SK-N-SH (cell line): ENCODE measurements around the gene THADA. TPM values are rescaled to one million over a fixed set of nuclear protein-coding genes. Genes with fewer than 3 reads are reported as not detected.

Source experiments
- CTCF ChIA-PET: fragments of 300-600, 350-600 bp; formaldehyde crosslinking; extraction: SDS; loops from one replicate; lab custom pipeline; 2021; lab: Yijun Ruan, JAX
- POLR2A ChIA-PET: fragments of 350-600 bp; sonication (Branson Sonifier 250); formaldehyde crosslinking; extraction: SDS; loops from one replicate; lab custom pipeline; 2020; ENCODE audit warnings: antibody characterized with exemption, inconsistent platforms; lab: Yijun Ruan, JAX
- DNase-seq: peaks from one replicate; pipeline ENCODE4 v3.0.0; 2012
- H2AFZ ChIP-seq: fragments of 200-600 bp; sonication (generic); 2 replicates; pipeline ENCODE4 v1.8.1; 2016; ENCODE audit warnings: antibody characterized with exemption, mild to moderate bottlenecking, low read depth
- H3F3A ChIP-seq: fragments of 200-600 bp; sonication (generic); replicated peaks from 2 replicates; pipeline ENCODE3; 2016; ENCODE audit warnings: antibody characterized with exemption, mild to moderate bottlenecking; ENCODE audit not compliant: insufficient read depth
- H3K27ac ChIP-seq, 2 experiments: fragments of 200-500 bp in 1 of 2; fragments of 200-600 bp in 1 of 2; sonication (Bioruptor generic) in 1 of 2; sonication (generic), shearing (Covaris generic) in 1 of 2; 2 replicates each; pipeline versions ENCODE4 v1.5.1 to v1.6.1; 2014 to 2016; ENCODE audit warnings: low read depth in 2 of 2, inconsistent platforms in 1 of 2, low read length in 1 of 2, mild to moderate bottlenecking in 1 of 2, mixed read lengths in 1 of 2
- H3K27me3 ChIP-seq: fragments of 200-600 bp; sonication (generic), shearing (Covaris generic); 2 replicates; pipeline ENCODE4 v1.6.1; 2016; ENCODE audit warnings: mixed run types; ENCODE audit not compliant: insufficient read depth
- H3K36me3 ChIP-seq, 2 experiments: fragments of 200-500 bp in 1 of 2; fragments of 200-600 bp in 1 of 2; sonication (Bioruptor generic) in 1 of 2; sonication (generic) in 1 of 2; replicated peaks in 1 of 2; 2 replicates each; pipeline versions ENCODE3 to v1.5.1; 2014 to 2016; ENCODE audit warnings: low read length in 1 of 2, mild to moderate bottlenecking in 1 of 2; ENCODE audit not compliant: insufficient read depth in 2 of 2, control insufficient read depth in 1 of 2
- H3K4me1 ChIP-seq, 2 experiments: fragments of 200-500 bp in 1 of 2; fragments of 200-600 bp in 1 of 2; sonication (Bioruptor generic) in 1 of 2; sonication (generic), shearing (Covaris generic) in 1 of 2; 2 replicates each; pipeline versions ENCODE4 v1.5.1 to v1.6.1; 2014 to 2016; ENCODE audit warnings: low read depth in 1 of 2, low read length in 1 of 2, mixed run types in 1 of 2; ENCODE audit not compliant: insufficient read depth in 2 of 2, control insufficient read depth in 1 of 2
- H3K4me2 ChIP-seq: fragments of 200-600 bp; sonication (generic), shearing (Covaris generic); 2 replicates; pipeline ENCODE4 v1.6.1; 2017; ENCODE audit warnings: mixed run types
- H3K4me3 ChIP-seq, 2 experiments: fragments of 200-500 bp in 1 of 2; fragments of 200-600 bp in 1 of 2; sonication (Bioruptor generic) in 1 of 2; sonication (generic), shearing (Covaris generic) in 1 of 2; 2 replicates each; pipeline versions ENCODE4 v1.5.1 to v1.8.1; 2014 to 2016; ENCODE audit warnings: low read depth in 2 of 2, inconsistent platforms in 1 of 2, low read length in 1 of 2, mild to moderate bottlenecking in 1 of 2, mixed read lengths in 1 of 2, moderate library complexity in 1 of 2
- H3K79me2 ChIP-seq: fragments of 200-600 bp; sonication (generic); 2 replicates; pipeline ENCODE4 v1.8.1; 2017; ENCODE audit warnings: mild to moderate bottlenecking; ENCODE audit not compliant: insufficient read depth
- H3K9ac ChIP-seq: fragments of 200-600 bp; sonication (generic); 2 replicates; pipeline ENCODE4 v1.6.1; 2017; ENCODE audit warnings: mixed run types
- H3K9me2 ChIP-seq: fragments of 200-600 bp; sonication (generic); 2 replicates; pipeline ENCODE4 v1.6.1; 2017; ENCODE audit warnings: mixed run types
- H3K9me3 ChIP-seq: fragments of 200-600 bp; sonication (generic); 2 replicates; pipeline ENCODE4 v1.6.1; 2017; ENCODE audit warnings: mixed run types, mild to moderate bottlenecking, moderate library complexity
- H4K20me1 ChIP-seq: fragments of 200-600 bp; sonication (generic); 2 replicates; pipeline ENCODE4 v1.6.1; 2017; ENCODE audit warnings: mild to moderate bottlenecking, mixed run types; ENCODE audit not compliant: insufficient read depth
- CHD2 ChIP-seq: fragments of 150-350 bp; IDR thresholded peaks from 2 replicates; pipeline ENCODE4 v1.6.1; 2018; ENCODE audit warnings: low read length; ENCODE audit not compliant: partially characterized antibody
- ELF1 ChIP-seq: IDR thresholded peaks from 2 replicates; pipeline ENCODE4 v1.4.0; 2012
- EP300 ChIP-seq, 2 experiments: IDR thresholded peaks; 2 replicates each; pipeline versions ENCODE4 v1.4.0 to v1.6.1; 2012; ENCODE audit warnings: borderline replicate concordance in 1 of 2, low read depth in 1 of 2, low read length in 1 of 2
- EZH2phosphoT487 ChIP-seq: fragments of 200-600 bp; sonication (generic); IDR thresholded peaks from 2 replicates; pipeline ENCODE4 v1.6.1; 2017; ENCODE audit warnings: low read depth, mixed run types, mild to moderate bottlenecking, antibody characterized with exemption, moderate library complexity, borderline replicate concordance
- FOXM1 ChIP-seq: IDR thresholded peaks from 2 replicates; pipeline ENCODE4 v1.4.0; 2012; ENCODE audit warnings: low read depth, mild to moderate bottlenecking
- GATA2 ChIP-seq: sonication (generic); formaldehyde crosslinking; IDR thresholded peaks from 2 replicates; pipeline ENCODE4 v1.5.0; 2020; ENCODE audit warnings: mild to moderate bottlenecking, missing genetic modification reagents
- JUND ChIP-seq: IDR thresholded peaks from 2 replicates; pipeline ENCODE4 v1.4.0; 2012
- MEF2A ChIP-seq: IDR thresholded peaks from 2 replicates; pipeline ENCODE4 v1.4.0; 2012; ENCODE audit warnings: low read depth, borderline replicate concordance
- MXI1 ChIP-seq: IDR thresholded peaks from 2 replicates; pipeline ENCODE4 v1.6.1; 2012; ENCODE audit warnings: mild to moderate bottlenecking, low read depth, low read length, improper control_type of control experiment
- NFIC ChIP-seq: IDR thresholded peaks from 2 replicates; pipeline ENCODE4 v1.4.0; 2012; ENCODE audit warnings: borderline replicate concordance
- POLR2AphosphoS5 ChIP-seq: IDR thresholded peaks from 2 replicates; pipeline ENCODE4 v1.6.1; 2012; ENCODE audit warnings: low read depth, low read length
- RAD21 ChIP-seq: IDR thresholded peaks from 2 replicates; pipeline ENCODE4 v1.6.1; 2012; ENCODE audit warnings: mild to moderate bottlenecking, low read length
- SIN3A ChIP-seq: IDR thresholded peaks from 2 replicates; pipeline ENCODE4 v1.6.1; 2012; ENCODE audit warnings: low read depth, mild to moderate bottlenecking, low read length, moderate library complexity, borderline replicate concordance
- TAF1 ChIP-seq: IDR thresholded peaks from 2 replicates; pipeline ENCODE4 v1.6.1; 2012; ENCODE audit warnings: low read depth, mild to moderate bottlenecking, low read length, moderate library complexity, borderline replicate concordance
- TCF12 ChIP-seq: IDR thresholded peaks from 2 replicates; pipeline ENCODE4 v1.4.0; 2012
- TEAD4 ChIP-seq: IDR thresholded peaks from 2 replicates; pipeline ENCODE4 v1.4.0; 2012; ENCODE audit warnings: mild to moderate bottlenecking, borderline replicate concordance; ENCODE audit not compliant: insufficient read depth
- YY1 ChIP-seq: IDR thresholded peaks from 2 replicates; pipeline ENCODE4 v1.4.0; 2012; ENCODE audit warnings: low read depth, mild to moderate bottlenecking
- WGBS: methylation state at CpG from one replicate; pipeline ENCODE4 v1.1.6; 2017; ENCODE audit warnings: low lambda C conversion rate; 5-methylcytosine and 5-hydroxymethylcytosine counted together
- polyA plus RNA-seq, 3 experiments: library from polyadenylated mRNA; depleted of rRNA; stranded (reverse); fragments of >200 nt; gene quantifications; 2 replicates each; pipeline ENCODE4 v1.2.3, GENCODE V29; 2012
- TF ChIP-seq, protein P1 (sequence below): IDR thresholded peaks from 2 replicates; pipeline ENCODE4 v1.4.0; 2012; ENCODE audit warnings: low read depth, borderline replicate concordance
- TF ChIP-seq, protein P2 (sequence below): fragments of 150-350 bp; IDR thresholded peaks from 2 replicates; pipeline ENCODE4 v1.6.1; 2017; ENCODE audit warnings: antibody characterized with exemption, low read length, low read depth, borderline replicate concordance
- TF ChIP-seq, protein P3 (sequence below): IDR thresholded peaks from 2 replicates; pipeline ENCODE4 v1.4.0; 2012; ENCODE audit warnings: low read depth, borderline replicate concordance
- TF ChIP-seq, protein P4 (sequence below): fragments of 200-600 bp; sonication (generic); IDR thresholded peaks from 2 replicates; pipeline ENCODE4 v1.6.1; 2017; ENCODE audit warnings: antibody characterized with exemption, mild to moderate bottlenecking, moderate library complexity

THADA gene
- polyA plus RNA-seq, 1 of the 3 experiments (the other 2 are of a cell fraction) = 25.6 TPM

DNA sequence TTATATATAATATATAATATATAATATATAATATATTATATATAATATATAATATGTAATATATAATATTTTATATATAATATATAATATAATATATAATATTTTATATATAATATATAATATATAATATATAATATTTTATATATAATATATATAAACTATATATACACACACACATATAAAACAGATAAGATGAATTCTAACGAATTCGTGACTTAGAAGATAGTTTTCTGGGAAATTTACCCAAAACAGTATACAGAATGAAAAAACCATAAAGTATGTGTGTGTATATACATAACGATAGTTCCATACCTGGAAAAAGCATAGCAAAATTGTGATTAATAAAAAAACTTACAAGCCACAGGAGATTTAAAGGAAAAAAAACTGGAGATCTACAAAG is 80.6 kb downstream of the THADA start (continued):
- TF ChIP-seq, protein P1, sequence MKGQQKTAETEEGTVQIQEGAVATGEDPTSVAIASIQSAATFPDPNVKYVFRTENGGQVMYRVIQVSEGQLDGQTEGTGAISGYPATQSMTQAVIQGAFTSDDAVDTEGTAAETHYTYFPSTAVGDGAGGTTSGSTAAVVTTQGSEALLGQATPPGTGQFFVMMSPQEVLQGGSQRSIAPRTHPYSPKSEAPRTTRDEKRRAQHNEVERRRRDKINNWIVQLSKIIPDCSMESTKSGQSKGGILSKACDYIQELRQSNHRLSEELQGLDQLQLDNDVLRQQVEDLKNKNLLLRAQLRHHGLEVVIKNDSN = no peak
- TF ChIP-seq POLR2AphosphoS5 = no peak
- no peak for TF ChIP-seq TCF12
- no peak for TF ChIP-seq JUND

DNA sequence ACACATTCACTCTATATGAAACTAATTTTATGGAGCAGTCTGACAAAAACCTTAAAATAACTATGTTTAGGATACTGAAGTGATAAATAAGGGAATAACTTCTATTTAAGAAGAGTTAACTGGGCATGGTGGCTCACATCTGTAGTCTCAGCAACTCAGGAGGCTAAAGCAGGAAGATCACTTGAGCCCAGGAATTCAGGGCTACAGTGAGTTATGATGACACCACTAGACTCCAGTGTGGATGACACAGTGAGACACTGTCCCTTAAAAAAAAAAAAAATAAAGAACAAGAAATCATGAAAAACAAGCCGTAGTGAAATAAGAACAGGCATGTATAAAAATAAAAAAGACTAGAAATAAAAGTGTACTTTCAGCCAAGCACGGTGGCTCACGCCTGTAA is 82.0 kb downstream of the THADA start:
- Histone ChIP-seq H4K20me1 (no peaks in the 10 kb centered on the region), H3K4me2 (no peak overlapping the region), H3K27me3 (no peaks in the 10 kb centered on the region), H3K9ac (no peak overlapping the region), H3K4me3 (no peak overlapping the region), H3K79me2 (no peaks in the 10 kb centered on the region), H3K4me1 (peaks cover 5 to 19% of the 10 kb centered on the region in 2 experiments; a peak in 3 of 4 replicates), H3F3A (no peaks in the 10 kb centered on the region), H3K9me3 (no peaks in the 10 kb centered on the region), H3K36me3 (peaks cover 3 to 4% of the 10 kb centered on the region in 2 experiments), H2AFZ (no peak overlapping the region), H3K9me2 (no peaks in the 10 kb centered on the region), H3K27ac (no peak overlapping the region)
- ChIA-PET POLR2A (no interaction called here), CTCF (interaction anchor here (0.7 to 1.8 kb wide), 4 partner anchors 29 to 285 kb away, joined by 3 to 9 read pairs (median 3); no protein-coding TSS in a partner anchor)
- TF ChIP-seq, protein P2, sequence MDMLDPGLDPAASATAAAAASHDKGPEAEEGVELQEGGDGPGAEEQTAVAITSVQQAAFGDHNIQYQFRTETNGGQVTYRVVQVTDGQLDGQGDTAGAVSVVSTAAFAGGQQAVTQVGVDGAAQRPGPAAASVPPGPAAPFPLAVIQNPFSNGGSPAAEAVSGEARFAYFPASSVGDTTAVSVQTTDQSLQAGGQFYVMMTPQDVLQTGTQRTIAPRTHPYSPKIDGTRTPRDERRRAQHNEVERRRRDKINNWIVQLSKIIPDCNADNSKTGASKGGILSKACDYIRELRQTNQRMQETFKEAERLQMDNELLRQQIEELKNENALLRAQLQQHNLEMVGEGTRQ = no peak
- TF ChIP-seq, protein P3, sequence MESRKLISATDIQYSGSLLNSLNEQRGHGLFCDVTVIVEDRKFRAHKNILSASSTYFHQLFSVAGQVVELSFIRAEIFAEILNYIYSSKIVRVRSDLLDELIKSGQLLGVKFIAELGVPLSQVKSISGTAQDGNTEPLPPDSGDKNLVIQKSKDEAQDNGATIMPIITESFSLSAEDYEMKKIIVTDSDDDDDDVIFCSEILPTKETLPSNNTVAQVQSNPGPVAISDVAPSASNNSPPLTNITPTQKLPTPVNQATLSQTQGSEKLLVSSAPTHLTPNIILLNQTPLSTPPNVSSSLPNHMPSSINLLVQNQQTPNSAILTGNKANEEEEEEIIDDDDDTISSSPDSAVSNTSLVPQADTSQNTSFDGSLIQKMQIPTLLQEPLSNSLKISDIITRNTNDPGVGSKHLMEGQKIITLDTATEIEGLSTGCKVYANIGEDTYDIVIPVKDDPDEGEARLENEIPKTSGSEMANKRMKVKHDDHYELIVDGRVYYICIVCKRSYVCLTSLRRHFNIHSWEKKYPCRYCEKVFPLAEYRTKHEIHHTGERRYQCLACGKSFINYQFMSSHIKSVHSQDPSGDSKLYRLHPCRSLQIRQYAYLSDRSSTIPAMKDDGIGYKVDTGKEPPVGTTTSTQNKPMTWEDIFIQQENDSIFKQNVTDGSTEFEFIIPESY = no peak
- no peak for TF ChIP-seq NFIC
- TF ChIP-seq FOXM1 = no peak
- no peak for TF ChIP-seq EZH2phosphoT487
- TF ChIP-seq TAF1 = no peak
- TF ChIP-seq ELF1 = no peak
- TF ChIP-seq CHD2 = no peak
- TF ChIP-seq GATA2 (CRISPR knock-in tag) = no peak
- no peak for TF ChIP-seq RAD21
- TF ChIP-seq, protein P4, sequence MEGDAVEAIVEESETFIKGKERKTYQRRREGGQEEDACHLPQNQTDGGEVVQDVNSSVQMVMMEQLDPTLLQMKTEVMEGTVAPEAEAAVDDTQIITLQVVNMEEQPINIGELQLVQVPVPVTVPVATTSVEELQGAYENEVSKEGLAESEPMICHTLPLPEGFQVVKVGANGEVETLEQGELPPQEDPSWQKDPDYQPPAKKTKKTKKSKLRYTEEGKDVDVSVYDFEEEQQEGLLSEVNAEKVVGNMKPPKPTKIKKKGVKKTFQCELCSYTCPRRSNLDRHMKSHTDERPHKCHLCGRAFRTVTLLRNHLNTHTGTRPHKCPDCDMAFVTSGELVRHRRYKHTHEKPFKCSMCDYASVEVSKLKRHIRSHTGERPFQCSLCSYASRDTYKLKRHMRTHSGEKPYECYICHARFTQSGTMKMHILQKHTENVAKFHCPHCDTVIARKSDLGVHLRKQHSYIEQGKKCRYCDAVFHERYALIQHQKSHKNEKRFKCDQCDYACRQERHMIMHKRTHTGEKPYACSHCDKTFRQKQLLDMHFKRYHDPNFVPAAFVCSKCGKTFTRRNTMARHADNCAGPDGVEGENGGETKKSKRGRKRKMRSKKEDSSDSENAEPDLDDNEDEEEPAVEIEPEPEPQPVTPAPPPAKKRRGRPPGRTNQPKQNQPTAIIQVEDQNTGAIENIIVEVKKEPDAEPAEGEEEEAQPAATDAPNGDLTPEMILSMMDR = no peak
- TF ChIP-seq JUND = no peak
- TF ChIP-seq MEF2A = no peak
- TF ChIP-seq MXI1 = no peak
- no peak for TF ChIP-seq EP300 (IDR thresholded peaks at IDR 0.05; ENCODE audit: borderline replicate concordance in 1 of 2, low read depth in 1 of 2, low read length in 1 of 2)
- TF ChIP-seq YY1 = no peak
- no peak for TF ChIP-seq SIN3A
- no peak for TF ChIP-seq TEAD4
- no peak for DNase-seq
- 94% methylated on average over 3 of the region's 3 CpGs for WGBS
